Ammon's horn (tissue), 1 donor: ENCODE results near the gene EFCAB12.
"Not testable (repeated sequence)": the region's sequence is repeated elsewhere in the genome, so short reads cannot be mapped to it uniquely, and the experiment has no call there.

Experiments
- DNase-seq: peaks from one replicate; pipeline ENCODE4 v3.0.0-alpha.2; 2016; ENCODE audit warnings: low spot score

The EFCAB12 gene

DNA sequence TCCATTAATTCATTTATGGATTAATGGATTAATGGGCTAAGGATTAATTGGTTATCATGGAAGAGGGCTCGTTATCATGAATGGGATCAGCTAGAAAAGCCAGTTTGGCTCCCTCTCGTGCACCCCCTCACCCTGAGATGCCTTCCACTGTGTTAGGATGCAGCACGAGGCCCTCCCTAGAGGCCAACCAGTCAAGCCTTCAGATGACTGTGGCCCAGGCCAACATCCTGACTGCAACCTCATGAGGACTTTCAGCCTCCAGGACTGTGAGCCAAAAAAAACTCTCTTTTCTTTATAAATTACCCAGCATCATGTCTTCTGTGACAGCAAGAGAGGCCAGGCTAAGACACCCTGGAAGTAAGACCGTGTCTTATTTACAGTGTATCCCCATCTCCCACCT lies 9.0 kb downstream of the EFCAB12 start:
- DNase-seq: no peak

DNA sequence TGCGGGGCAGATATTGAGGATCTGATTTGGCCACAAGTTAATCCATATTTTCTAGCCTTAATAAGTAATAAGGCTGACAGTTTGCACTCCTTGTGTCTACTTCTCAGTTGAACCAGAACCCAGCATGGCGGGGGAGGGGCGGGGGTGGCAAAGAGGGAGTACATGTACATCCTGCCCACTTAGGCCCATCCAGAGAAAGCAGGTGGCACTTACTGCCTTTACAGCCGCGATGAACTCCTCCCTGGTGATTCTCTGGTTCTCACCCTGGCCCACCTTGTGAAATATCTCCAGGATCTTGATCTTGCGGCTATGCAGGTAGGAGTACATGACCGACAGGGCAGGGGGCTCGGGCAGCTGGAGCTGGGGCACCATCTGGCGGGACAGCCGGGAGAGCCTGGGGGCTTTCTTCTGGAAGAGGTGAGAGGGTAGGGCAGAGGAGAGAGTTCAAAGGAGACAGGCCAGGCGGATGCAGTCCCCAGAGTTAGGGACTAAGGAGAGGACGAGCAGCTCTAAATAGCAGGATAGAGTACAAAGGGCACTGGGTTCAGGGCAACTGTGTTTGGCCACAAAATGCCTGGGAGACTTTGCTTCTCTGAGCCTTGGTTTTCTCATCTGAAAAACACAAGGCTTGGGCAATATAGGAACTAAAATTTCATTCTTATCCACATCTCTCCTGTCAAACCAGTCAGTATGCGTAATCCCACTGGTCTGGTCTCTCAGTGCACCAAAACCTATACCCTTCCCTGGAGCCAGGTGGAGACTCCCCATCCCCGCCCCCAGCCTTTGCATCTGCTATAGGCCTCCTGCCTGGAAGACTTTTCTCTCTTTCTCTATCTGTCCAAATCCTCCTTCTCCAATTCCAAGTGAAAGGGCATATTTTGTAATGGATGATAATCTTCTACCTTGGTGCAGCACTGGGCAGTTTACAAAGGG lies 10.1 kb downstream of the EFCAB12 start:
- DNase-seq: no peak

DNA sequence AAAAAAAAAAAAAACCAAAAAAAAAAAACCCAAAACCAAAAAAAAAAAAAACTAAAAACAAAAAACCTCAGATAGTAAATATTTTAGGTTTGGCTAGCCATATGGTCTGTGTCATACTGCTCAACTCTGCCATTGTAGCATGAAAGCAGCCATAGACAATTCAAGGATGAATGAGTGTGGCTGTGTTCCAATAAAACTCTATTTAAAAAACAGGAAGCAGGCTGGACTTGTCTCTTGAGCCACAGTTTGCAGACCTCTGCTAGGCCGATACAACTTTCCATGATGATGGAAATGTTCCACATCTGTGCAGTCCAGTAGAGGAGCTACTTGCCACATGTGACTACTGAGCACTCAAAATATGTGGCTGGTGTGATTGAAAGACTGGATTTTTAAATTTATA lies 11.1 kb downstream of the EFCAB12 start:
- DNase-seq: no peak

- no peak for DNase-seq
Observed at GRCh38 chr3:129416415-129416814, 12.0 kb downstream of the EFCAB12 start.

DNA sequence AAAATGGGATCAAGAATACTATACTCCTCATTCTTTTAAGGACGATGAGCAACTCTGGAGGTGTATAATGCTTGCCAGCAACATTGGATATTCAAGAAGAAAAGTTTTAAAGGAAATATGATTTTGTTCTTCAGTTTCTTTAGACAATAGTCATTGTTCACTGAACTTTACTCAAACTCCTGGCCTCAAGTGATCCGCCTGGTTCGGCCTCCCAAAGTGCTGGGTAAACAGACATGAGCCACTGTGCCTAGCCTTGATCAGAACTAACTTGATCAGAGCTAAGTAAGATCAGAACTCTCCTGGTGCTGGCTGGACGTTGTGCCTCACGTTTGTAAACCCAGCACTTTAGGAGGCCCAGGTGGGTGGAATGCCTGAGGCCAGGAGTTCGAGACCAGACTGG lies 12.6 kb downstream of the EFCAB12 start:
- no peak for DNase-seq

- DNase-seq: no peak
Observed at GRCh38 chr3:129415378-129415777, 13.1 kb downstream of the EFCAB12 start.

DNA sequence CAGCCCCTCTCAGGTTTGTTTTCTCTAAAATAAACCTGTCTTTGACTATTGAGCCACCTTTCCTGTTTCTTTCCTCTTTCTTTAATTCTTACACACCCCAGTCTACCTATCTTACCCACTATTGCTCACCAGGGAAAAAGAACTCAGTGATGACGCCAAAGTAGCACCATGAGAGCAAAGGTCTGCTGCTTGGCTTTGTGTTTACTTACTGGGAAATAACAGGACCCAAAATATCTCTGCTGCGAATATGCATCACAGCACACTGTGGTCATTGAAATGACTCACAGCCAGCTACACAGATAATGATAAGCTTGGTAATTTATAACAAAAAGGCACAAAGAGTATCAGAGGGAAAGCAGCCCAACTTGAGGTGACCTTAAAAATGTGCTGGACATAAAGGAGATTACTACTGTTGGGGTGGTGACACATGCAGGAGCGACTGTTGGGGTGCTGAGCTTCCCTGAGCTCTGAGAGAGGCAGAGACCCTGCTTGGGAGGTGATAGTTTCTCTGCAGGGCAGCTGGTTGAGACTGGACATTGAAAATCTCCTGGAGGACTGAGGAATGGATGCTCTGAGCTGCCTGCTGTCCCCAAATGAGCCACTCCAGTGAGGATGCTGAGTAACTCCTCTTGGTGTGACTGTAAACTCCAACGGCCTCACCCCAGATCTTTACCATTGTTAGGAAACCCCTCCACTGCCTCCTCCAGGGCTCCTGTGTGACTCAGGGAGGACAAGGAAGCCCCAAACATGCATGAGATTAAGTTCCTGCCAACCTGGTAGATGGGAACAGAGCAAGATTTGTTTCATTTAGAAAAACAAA lies 14.5 kb downstream of the EFCAB12 start:
- no peak for DNase-seq

DNA sequence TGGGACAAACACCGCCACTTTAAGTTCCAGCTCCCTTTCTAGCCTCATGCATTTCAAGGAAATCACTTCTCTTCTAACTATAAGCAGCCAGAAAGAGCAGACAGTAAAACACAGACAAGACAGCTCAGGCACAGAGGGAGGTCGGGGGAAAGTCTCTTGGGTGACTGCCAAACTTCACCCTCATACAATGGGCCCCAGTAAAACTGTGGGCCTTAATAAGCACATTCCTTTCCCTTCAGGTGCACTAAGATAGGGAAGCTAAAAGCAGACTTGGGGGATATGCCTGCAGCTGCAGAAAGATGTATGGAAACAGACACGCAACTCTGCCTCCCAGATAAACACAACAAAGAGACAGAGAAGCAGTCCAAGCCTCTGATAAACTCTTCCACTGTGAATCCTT lies 15.2 kb downstream of the EFCAB12 start:
- not testable (repeated sequence) for DNase-seq

DNA sequence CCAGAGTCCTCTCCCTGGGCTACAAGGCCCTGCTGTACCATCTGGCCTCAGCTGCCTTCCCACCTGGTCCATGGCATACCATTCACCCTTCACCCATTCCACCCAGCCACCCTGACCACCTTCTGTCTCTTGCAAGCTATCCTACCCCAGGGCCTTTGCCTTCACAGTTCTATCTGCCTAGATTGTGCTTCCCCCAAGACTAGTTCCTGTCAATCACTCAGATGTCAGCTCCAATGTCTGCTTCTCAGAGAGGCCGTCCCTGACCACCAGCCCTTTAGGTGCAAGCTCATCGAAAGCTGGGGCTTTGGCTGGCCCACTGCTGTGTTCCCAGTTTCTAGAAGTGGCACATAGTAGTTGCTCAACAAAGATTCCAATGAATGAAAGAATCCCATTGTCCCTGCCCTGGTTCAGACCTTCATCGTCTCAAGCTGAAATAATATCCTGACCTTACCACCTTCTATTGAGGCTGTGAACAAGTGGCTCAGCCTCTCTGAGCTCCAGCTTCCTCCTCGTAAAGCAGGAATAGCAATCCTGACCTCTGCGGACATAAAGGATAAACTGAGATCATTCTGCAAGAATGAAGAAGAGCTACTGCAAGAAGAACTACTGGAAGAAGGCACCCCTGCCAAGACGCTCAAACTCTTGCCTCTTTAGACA lies 15.8 kb downstream of the EFCAB12 start:
- no peak for DNase-seq

GRCh38 chr3:129410971-129411370 lies 17.5 kb downstream of the EFCAB12 start:
- no peak for DNase-seq

DNA sequence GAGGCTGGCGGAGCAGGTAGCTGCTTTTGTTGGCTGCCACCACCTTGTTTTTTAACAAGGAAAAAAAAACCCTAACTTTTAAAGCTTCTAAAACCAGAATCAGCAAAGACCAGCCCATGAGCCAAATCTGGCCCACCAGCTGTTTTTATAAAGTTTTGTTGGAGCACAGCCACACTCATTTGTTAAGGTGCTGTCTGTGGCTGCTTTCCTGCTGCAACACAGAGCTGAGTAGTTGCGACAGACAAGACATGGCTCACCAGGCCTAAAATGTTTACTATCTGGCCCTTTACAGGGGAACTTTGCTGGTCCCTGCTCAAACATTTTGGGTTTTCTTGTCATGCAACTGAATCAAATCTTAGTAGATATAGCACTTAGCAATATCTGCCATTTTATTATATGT lies 18.9 kb downstream of the EFCAB12 start:
- no peak for DNase-seq

DNA sequence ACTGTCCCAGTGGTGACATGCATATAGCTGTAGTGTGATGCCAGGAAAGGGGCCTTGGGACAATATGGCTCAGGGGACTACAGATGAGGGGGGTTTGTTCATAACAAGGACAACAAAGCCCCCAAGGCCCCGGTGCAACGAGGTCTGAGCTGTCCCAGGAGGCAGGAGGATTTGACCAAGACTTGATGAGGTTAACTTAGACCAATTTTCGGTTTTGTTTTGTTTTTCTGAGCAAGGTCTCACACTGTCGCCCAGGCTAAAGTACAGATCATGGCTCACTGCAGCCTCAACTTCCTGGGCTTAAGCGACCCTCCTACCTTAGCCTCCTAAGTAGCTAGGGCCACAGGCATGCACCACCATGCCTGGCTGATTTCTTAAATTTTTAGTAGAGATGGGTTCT lies 23.8 kb downstream of the EFCAB12 start:
- DNase-seq: no peak

- no peak for DNase-seq
Observed at GRCh38 chr3:129404130-129404529, 24.3 kb downstream of the EFCAB12 start.

- no peak for DNase-seq
Observed at GRCh38 chr3:129403450-129403849, 25.0 kb downstream of the EFCAB12 start.

- DNase-seq: no peak
Observed at GRCh38 chr3:129402616-129403015, 25.8 kb downstream of the EFCAB12 start.

DNA sequence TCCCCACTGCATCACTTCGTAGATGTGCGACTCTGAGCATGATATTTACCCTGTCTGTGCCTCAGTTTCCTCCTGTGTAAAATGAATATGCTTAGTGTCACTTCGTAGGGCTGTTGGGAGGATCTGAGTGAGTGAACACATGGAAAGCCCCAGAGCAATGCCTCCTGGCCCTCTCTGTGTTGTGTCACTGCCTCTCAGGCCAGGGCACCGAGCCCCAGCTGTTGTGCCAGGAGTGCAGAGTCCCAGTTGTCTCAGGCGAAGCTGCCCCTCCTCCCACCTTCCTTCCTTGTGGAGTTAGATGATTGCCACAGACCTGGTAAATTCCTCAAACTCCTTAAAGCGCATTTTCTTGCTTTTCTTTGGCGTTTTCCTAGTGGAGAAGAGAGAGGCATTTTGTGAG lies 26.2 kb downstream of the EFCAB12 start:
- no peak for DNase-seq

DNA sequence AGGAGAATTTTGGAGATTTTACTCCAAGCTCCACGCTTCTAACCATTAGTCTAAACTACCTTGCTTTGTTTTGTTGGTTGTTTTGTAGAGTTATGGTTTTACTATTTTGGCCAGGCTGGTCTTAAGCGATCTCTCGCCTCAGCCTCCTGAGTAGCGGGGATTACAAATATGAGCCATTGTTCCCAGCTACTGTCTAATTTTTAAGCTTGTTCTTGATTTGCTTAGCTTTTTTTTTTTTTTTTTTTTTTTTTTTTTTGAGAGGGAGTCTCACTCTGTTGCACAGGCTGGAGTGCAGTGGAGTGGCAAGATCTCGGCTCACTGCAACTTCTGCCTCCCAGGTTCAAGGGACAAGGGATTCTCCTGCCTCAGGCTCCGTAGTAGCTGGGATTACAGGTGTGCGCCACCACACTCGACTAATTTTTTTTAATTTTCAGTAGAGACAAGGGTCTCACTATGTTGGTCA lies 28.5 kb downstream of the EFCAB12 start:
- DNase-seq: no peak

DNA sequence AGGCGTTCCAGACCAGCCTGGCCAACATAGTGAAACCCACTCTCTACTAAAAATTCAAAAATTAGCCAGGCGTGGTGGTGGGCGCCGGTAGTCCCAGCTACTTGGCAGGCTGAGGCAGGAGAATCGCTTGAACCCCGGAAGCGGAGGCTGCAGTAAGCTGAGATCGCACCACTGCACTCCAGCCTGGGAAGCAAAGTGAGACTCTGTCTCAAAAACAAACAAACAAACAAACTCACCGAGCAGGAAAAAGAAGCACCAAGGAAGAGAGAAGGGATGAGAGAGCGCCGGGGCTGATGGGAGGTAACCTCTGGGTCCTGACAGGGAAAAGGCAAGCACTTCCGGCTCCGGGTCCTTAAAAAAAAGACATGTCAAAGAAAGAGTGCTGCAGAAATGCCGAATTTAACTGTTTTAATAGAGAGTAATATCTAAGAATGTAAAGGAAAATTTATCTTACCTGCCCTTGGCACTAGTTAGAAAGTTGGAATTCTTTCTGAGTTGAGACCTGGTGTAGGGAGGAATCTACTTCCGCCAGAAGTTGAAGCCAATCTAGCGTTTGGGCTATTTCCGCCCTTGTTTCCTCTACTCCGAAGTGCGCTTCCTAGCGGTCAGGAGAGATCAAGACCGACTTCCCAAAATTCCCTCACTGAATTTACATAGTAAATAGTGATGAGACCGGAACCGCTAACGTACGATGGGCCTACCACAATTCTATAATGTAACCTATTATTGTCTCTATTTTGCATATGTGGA lies 29.1 kb downstream of the EFCAB12 start:
- peak; percentile 96 for DNase-seq

GRCh38 chr3:129398803-129399144 lies 29.7 kb downstream of the EFCAB12 start:
- DNase-seq: no peak

DNA sequence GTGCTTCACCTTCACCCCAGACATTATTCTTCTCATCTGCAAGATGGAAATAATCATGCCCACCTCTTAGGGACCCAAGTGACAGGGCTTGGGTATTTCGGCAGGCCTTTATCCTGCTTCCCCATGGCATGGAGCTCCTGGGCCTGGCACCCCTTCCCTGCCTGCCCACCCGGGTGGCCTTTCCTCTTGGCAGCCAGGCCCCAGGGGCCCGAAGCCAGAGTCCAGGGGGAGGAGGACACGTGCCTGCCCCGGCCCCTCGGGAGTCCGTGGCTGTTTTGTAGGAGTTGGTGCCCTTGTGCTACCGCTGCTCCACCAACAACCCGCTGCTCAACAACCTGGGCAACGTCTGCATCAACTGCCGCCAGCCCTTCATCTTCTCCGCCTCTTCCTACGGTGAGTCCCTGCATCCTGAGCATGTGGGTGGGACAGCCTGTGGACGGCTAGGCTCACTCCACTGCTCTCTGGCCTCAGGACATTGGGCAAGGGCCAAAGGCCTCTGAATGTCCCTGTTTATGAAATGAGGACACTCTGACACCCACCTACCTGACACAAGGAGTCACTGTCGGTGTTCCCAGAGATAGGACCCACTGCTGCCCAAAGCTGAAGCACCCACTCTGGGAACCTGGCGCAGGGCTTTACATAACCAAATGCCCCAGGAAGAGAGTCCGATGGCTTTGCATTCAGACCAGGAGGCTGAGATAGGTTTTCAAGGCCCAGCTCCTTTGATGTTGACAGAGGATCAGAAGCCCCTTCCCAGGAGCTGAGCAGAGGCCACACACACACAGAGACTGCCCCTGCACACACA lies 34.5 kb downstream of the EFCAB12 start:
- DNase-seq: not testable (repeated sequence)

- no peak for DNase-seq
Observed at GRCh38 chr3:129393271-129393670, 35.2 kb downstream of the EFCAB12 start.
